Neutrophil (primary cell): ENCODE data around the gene NUDT8.
"Not testable (repeated sequence)": the region's sequence is repeated elsewhere in the genome, so short reads cannot be mapped to it uniquely, and the experiment has no call there.

ENCODE experiments used
- H3K27ac ChIP-seq: fragments of 200-600 bp; sonication (generic); 2 replicates; pipeline ENCODE4 v1.5.1; 2016; ENCODE audit warnings: mild to moderate bottlenecking, moderate library complexity
- H3K27me3 ChIP-seq: fragments of 200-600 bp; sonication (generic); 2 replicates; pipeline ENCODE4 v1.6.0; 2016; ENCODE audit warnings: mild to moderate bottlenecking
- H3K36me3 ChIP-seq: fragments of 200-600 bp; sonication (generic); 2 replicates; pipeline ENCODE4 v1.5.1; 2017
- H3K4me1 ChIP-seq, 2 experiments: fragments of 200-600 bp in 1 of 2; sonication (generic) in 1 of 2; 1 replicate in 1 of 2; 2 replicates in 1 of 2; pipeline versions ENCODE4 v1.5.1 to v1.6.1; 2013 to 2016; ENCODE audit warnings: low read depth in 1 of 2, low read length in 1 of 2, mild to moderate bottlenecking in 1 of 2, moderate library complexity in 1 of 2; ENCODE audit not compliant: control insufficient read depth in 1 of 2, insufficient read depth in 1 of 2
- H3K4me3 ChIP-seq, 2 experiments: fragments of 200-600 bp in 1 of 2; sonication (generic) in 1 of 2; 1 replicate in 1 of 2; 2 replicates in 1 of 2; pipeline ENCODE4 v1.5.1; 2013 to 2016; ENCODE audit warnings: low read depth in 1 of 2, low read length in 1 of 2, mild to moderate bottlenecking in 1 of 2, moderate library complexity in 1 of 2
- H3K9me3 ChIP-seq: fragments of 200-600 bp; sonication (generic); 2 replicates; pipeline ENCODE4 v1.5.1; 2016
- TF ChIP-seq, protein P1 (sequence below): fragments of 200-600 bp; sonication (generic); IDR thresholded peaks from 2 replicates; pipeline ENCODE4 v1.5.1; 2016; ENCODE audit warnings: antibody characterized with exemption

NUDT8 gene

DNA sequence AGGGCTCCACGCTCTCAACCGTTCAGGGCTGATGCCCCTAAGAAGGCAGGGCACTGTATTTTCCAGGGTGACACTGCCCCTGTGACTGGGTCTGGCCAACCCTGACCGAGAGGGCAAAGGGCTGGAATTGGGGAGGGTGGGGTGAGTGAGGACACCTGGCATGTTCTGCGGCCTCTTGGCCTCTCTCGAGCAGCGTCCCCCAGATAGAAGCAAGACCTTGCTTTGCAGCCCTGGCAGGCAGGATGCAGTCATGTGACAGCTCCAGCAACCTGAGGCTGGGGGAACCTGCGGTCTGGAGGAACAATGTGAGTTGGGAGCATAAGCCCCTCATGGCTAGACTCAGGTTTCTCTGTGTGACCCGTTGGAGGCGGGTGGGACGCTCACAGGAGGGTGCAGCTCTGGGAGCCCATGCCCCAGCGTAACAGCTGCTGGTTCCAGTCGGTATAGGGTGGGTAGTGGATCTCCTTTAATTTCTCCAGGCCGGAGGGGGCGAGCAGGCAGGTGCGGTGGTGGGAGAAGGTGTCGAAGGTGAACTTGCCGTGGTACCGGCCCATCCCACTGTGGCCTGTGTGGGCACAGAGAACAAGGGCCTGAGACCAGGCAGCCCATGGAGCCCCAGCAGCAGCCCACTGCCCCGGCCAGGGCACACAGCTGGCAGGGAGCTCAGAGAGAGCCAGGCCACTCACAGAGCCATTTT lies 33.2 kb upstream of the NUDT8 start:
- H3K36me3 ChIP-seq = no peaks in the 10 kb centered on the region
- no peak overlapping the region for H3K27ac ChIP-seq
- H3K4me1 ChIP-seq = no peaks in the 10 kb centered on the region
- no peak overlapping the region for H3K4me3 ChIP-seq
- no peaks in the 10 kb centered on the region for H3K27me3 ChIP-seq
- no peaks in the 10 kb centered on the region for H3K9me3 ChIP-seq
- TF ChIP-seq, protein P1, sequence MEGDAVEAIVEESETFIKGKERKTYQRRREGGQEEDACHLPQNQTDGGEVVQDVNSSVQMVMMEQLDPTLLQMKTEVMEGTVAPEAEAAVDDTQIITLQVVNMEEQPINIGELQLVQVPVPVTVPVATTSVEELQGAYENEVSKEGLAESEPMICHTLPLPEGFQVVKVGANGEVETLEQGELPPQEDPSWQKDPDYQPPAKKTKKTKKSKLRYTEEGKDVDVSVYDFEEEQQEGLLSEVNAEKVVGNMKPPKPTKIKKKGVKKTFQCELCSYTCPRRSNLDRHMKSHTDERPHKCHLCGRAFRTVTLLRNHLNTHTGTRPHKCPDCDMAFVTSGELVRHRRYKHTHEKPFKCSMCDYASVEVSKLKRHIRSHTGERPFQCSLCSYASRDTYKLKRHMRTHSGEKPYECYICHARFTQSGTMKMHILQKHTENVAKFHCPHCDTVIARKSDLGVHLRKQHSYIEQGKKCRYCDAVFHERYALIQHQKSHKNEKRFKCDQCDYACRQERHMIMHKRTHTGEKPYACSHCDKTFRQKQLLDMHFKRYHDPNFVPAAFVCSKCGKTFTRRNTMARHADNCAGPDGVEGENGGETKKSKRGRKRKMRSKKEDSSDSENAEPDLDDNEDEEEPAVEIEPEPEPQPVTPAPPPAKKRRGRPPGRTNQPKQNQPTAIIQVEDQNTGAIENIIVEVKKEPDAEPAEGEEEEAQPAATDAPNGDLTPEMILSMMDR = no peak

- Histone ChIP-seq H3K9me3 (no peaks in the 10 kb centered on the region), H3K27ac (no peak overlapping the region), H3K4me1 (no peaks in the 10 kb centered on the region), H3K27me3 (no peaks in the 10 kb centered on the region), H3K36me3 (no peaks in the 10 kb centered on the region), H3K4me3 (no peak overlapping the region)
- TF ChIP-seq, protein P1 = no peak
These were observed 32.6 kb upstream of the NUDT8 start for GRCh38 chr11:67662142-67662834.

GRCh38 chr11:67660752-67661151 lies 31.0 kb upstream of the NUDT8 start:
- not testable (repeated sequence) for H3K27ac ChIP-seq, H3K9me3 ChIP-seq, H3K4me3 ChIP-seq, H3K36me3 ChIP-seq, H3K27me3 ChIP-seq, H3K4me1 ChIP-seq

- not testable (repeated sequence) for H3K4me1 ChIP-seq, H3K4me3 ChIP-seq, H3K36me3 ChIP-seq
These were observed 30.0 kb upstream of the NUDT8 start for GRCh38 chr11:67659651-67660165.

GRCh38 chr11:67657300-67657699 lies 27.6 kb upstream of the NUDT8 start:
- H3K4me3 ChIP-seq = no peak overlapping the region
- H3K9me3 ChIP-seq = no peaks in the 10 kb centered on the region
- no peaks in the 10 kb centered on the region for H3K4me1 ChIP-seq
- H3K27ac ChIP-seq = no peak overlapping the region
- TF ChIP-seq, protein P1 = no peak
- H3K36me3 ChIP-seq = no peaks in the 10 kb centered on the region
- peaks cover 3% of the 10 kb centered on the region for H3K27me3 ChIP-seq

More at GRCh38 chr11:67659651-67660165, 30.0 kb upstream of the NUDT8 start:
- H3K27ac ChIP-seq, H3K27me3 ChIP-seq, H3K9me3 ChIP-seq: not testable (repeated sequence)

- no peak overlapping the region for H3K4me3 ChIP-seq
- no peaks in the 10 kb centered on the region for H3K36me3 ChIP-seq
- no peak overlapping the region for H3K27ac ChIP-seq
- TF ChIP-seq, protein P1 = no peak
- no peaks in the 10 kb centered on the region for H3K4me1 ChIP-seq
- no peaks in the 10 kb centered on the region for H3K9me3 ChIP-seq
- peaks cover 11% of the 10 kb centered on the region for H3K27me3 ChIP-seq
These were observed 26.7 kb upstream of the NUDT8 start for GRCh38 chr11:67656278-67656922.
